ENCODE data around the gene KRT82.
A peak's percentile ranks its signal among the peaks of the same experiment; 100 is the strongest.

Gene KRT82

GRCh38 chr12:52391618-52392002 is 14.5 kb downstream of the KRT82 start:
- ChIA-PET POLR2A (ENCODE audit: low non-redundant PET) (no interaction called here), CTCF (interaction anchor here (0.6 to 2.1 kb wide), 7 partner anchors 18 to 488 kb away, joined by 3 to 11 read pairs (median 5); partner anchors contain the start of gene ATG101)
- TF ChIP-seq CTCF (conservative IDR thresholded peaks at IDR 0.05; ENCODE audit: low read depth) = no peak
- DNase-seq (ENCODE audit: low spot score) = no peak
- peak overlapping the region; percentile 66 for H3K27ac ChIP-seq

- ChIA-PET CTCF (interaction anchor here (0.5 to 2.1 kb wide), 7 partner anchors 9 to 489 kb away, joined by 3 to 11 read pairs (median 3); partner anchors contain the start of gene ATG101), POLR2A (ENCODE audit: low non-redundant PET) (no interaction called here)
- DNase-seq (ENCODE audit: low spot score) = no peak
- TF ChIP-seq CTCF (conservative IDR thresholded peaks at IDR 0.05; ENCODE audit: low read depth) = no peak; the same call in 1 of the 2 replicates
- H3K27ac ChIP-seq = peak overlapping the region; percentile 66
Observed at GRCh38 chr12:52390739-52391617, 15.2 kb downstream of the KRT82 start.

- no peak for DNase-seq (ENCODE audit: low spot score)
- CTCF ChIA-PET = no interaction called here
- peak overlapping the region; percentile 66 for H3K27ac ChIP-seq
- POLR2A ChIA-PET (ENCODE audit: low non-redundant PET) = no interaction called here
- no peak for TF ChIP-seq CTCF (conservative IDR thresholded peaks at IDR 0.05; ENCODE audit: low read depth)
Observed at GRCh38 chr12:52389313-52390207, 16.6 kb downstream of the KRT82 start.

GRCh38 chr12:52387859-52388258 is 18.3 kb downstream of the KRT82 start:
- ChIA-PET POLR2A (ENCODE audit: low non-redundant PET) (no interaction called here), CTCF (no interaction called here)
- TF ChIP-seq CTCF (conservative IDR thresholded peaks at IDR 0.05; ENCODE audit: low read depth) = no peak
- H3K27ac ChIP-seq = no peak overlapping the region
- no peak for DNase-seq (ENCODE audit: low spot score)

- CTCF ChIA-PET = interaction anchor here (0.6 to 0.7 kb wide), 2 partner anchors 186 to 242 kb away, joined by 3 to 6 read pairs; no protein-coding TSS in a partner anchor
Observed at GRCh38 chr12:52385226-52385702, 20.9 kb downstream of the KRT82 start, which contains the start of gene KRT84. Gene KRT84 (minus strand): TSS chr12:52385652. CDS start chr12:52385585, 67 bp downstream.

More at GRCh38 chr12:52385226-52385702, 20.9 kb downstream of the KRT82 start, which contains the start of gene KRT84:
- TF ChIP-seq CTCF (conservative IDR thresholded peaks at IDR 0.05; ENCODE audit: low read depth) = no peak
- DNase-seq (ENCODE audit: low spot score) = no peak
- POLR2A ChIA-PET (ENCODE audit: low non-redundant PET) = no interaction called here
- H3K27ac ChIP-seq = no peak within 1 kb of the TSS
